GM23248 (cell line): ENCODE data around the gene ARHGEF28.

Experiments used
- EZH2 ChIP-seq: fragments of 200-600 bp; sonication (generic); IDR thresholded peaks from 2 replicates; pipeline ENCODE4 v1.6.1; 2018; ENCODE audit warnings: antibody characterized with exemption, mild to moderate bottlenecking; ENCODE audit not compliant: insufficient read depth, poor library complexity, severe bottlenecking
- EZH2phosphoT487 ChIP-seq: fragments of 200-600 bp; sonication (generic); IDR thresholded peaks from 2 replicates; pipeline ENCODE4 v1.6.1; 2018; ENCODE audit warnings: antibody characterized with exemption, moderate library complexity, mild to moderate bottlenecking, low read depth; ENCODE audit not compliant: insufficient read depth

DNA sequence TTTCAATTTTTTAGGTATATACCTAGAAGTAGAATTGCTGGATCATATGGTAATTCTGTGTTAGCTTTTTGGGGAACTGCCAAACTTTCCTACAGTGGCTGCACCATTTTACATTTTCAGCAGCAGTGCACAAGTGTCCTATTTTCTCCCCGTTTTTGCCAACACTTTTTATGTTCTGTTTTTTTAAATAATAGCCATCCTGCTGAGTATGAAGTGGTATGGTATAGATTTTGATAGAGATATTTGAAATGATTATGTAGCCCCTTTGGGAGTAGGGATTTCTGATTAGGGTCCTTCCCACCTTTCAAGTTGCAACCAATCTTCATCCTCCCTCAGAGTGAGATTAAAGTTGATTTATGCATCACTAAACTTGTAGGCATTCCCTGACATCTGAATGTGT, 76.5 kb downstream of the ARHGEF28 start:
- TF ChIP-seq EZH2 (no peak), EZH2phosphoT487 (no peak)
